Measurements from ENCODE around the gene VDAC1.
"Not testable (repeated sequence)": the region's sequence is repeated elsewhere in the genome, so short reads cannot be mapped to it uniquely, and the experiment has no call there.

The VDAC1 gene, protein sequence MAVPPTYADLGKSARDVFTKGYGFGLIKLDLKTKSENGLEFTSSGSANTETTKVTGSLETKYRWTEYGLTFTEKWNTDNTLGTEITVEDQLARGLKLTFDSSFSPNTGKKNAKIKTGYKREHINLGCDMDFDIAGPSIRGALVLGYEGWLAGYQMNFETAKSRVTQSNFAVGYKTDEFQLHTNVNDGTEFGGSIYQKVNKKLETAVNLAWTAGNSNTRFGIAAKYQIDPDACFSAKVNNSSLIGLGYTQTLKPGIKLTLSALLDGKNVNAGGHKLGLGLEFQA

GRCh38 chr5:134004626-134005416, at the start of gene VDAC1:
TSS of gene VDAC1 (minus strand) at chr5:134004975. CDS start at chr5:133993012, 11,963 bp downstream.
- FAIRE-seq, result no peak

DNA sequence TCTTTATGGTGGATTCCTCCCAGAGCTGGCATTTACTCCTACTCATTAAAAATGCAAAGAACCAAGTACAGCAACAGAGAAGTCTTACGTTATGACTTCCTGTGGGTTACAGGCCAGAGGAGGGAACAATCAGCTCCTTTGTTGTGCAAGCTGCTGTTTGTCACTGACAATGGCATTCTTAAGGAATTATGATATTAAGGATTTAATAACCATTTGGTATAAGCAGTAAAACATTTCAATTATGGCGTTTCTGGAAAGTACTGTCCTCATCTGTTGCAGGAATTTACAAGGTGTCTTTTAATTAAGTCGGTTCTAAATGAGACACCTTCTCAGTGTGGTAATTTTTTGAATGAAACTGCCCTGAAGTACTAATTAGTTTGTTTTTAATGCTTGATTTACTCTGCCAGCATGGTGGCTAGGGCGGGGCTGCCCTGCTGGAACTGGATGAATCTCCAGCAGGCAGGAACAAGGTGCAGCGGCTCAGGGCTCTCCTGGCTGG, 49.1 kb upstream of the VDAC1 start:
- FAIRE-seq, result no peak

DNA sequence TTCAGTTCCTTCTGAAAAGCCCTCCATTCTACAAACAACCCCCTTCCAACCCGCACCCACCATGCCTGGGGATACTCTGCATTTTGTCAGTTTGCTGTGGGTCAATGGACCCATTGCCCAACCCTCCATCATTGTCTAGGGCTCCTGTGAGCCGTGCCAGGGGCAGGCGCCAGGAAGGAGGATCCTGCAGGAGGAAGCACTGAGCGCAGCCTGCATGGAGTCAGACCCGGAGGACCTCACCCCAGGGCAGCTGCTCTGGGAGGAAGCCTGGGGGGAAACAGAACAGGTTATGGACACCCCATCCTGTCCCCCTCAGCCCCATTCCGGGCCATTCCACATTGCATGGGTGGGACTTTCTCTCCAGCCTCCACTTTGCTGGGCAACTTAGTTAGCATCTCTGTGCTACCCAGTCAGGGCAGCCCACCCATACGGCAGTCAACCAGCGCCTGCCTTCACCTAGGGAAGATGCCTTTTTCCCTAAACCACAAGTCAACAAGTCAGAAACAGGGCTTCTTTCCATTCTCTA, 48.6 kb upstream of the VDAC1 start:
- FAIRE-seq, result no peak

- no peak for FAIRE-seq
Measured at GRCh38 chr5:134051305-134051704, 46.5 kb upstream of the VDAC1 start.

GRCh38 chr5:134048864-134049263, 44.1 kb upstream of the VDAC1 start:
- FAIRE-seq, result no peak

DNA sequence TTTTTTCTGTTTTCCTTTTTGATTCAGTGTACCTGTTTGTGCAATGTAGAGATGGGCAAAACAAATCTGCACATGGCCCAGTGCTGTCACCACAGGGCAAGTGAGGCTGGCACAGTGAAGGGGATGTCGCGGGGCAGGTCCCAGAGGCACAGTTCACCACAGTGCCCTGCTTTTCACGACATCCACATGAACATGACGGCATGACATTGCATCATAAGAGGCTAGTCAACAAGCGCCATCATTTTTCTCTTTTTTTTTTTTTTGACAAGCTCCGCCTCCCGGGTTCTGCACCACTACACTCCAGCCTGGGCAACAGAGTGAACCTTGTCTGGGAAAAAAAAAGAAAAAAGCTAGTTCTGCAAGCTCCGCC, 42.9 kb upstream of the VDAC1 start:
- no peak for FAIRE-seq

DNA sequence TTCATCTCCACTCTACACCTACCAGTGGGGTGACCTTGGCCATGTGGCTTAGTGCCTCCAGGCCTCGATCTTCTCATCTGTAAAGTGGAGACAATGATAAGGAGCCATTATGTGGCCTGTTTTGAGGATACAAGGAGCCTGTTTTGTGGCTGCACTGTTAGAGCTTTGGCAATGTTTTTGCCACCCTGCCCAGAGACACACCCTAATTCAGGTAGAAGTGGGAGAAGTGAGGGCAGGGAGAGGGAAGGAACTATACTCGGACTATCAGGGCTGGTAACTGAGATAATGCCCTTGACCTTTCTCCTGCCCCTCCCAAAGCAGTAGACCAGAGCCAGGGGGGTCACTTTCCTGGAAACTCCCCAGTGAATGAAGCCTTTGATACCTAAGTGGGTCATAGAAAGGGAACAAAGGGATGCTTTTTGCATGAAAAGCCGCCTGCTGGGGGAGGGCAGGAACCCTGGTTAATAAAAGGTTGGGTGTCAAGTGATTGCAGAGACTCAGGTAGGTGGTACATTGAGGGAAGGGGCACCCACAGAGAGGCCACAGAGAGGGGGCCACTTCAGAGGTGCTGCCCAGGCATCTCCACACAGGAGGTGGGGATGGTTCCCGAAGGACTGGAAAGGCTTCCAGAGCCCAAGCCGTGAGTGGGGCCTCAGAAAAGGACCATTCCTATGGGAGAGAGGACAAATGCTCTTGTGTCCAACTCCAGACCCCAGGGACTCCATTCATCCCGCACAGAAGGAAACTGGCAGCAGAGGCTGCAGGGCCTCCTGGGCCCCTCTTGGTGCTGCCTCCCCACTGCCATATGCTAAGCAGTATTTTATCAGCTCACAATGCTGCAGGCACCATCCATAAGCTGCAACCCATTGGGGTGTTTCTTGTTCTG, 42.3 kb upstream of the VDAC1 start:
- no peak for FAIRE-seq

GRCh38 chr5:134046330-134046729, 41.6 kb upstream of the VDAC1 start:
- FAIRE-seq, result no peak

- FAIRE-seq, result no peak
Measured at GRCh38 chr5:134043793-134044792, 39.3 kb upstream of the VDAC1 start.

DNA sequence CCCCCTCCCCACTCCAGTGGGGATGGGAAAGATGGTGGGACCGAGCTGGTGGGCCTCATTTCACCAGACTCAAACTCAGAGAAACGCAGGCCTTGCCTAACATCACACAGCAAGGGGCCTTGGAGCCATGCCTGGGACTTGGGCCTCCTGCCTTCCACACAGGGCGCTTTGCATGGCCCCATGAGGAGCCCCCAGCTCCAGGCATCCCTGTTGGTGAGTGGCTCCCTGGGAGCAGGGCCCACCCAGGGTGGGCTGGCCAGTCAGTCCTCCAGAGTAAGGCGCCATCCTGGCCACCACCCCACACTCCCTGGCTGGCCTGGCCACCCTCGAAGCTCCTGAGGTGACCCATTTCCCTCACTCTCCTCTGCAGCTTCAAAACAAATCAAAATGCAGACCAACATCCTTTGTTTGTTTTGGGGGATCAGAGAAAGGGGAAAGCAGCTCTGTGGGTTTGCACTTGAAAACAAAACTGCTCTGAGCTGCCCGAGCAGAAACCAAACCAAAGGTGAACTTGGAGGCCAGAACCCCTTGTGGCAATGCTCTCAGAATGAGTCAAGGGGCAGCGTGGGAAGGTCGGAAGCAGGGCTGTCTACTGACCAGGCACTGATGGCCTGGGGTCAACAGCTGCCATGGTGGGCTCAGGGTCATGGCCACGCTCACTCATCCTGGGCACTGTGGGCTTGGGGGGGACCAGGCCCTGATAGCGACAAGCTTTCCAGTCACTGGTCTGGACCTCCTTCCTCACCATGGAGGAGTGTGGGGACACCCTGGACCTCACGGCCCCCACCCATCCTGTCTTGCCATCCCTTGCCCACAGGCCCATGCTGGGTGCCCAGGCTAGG, 37.0 kb upstream of the VDAC1 start:
- FAIRE-seq, result no peak

- FAIRE-seq, result no peak
Measured at GRCh38 chr5:134038138-134038537, 33.4 kb upstream of the VDAC1 start.

GRCh38 chr5:134037160-134037559, 32.4 kb upstream of the VDAC1 start:
- no peak for FAIRE-seq

GRCh38 chr5:134034326-134034725, 29.6 kb upstream of the VDAC1 start:
- no peak for FAIRE-seq

DNA sequence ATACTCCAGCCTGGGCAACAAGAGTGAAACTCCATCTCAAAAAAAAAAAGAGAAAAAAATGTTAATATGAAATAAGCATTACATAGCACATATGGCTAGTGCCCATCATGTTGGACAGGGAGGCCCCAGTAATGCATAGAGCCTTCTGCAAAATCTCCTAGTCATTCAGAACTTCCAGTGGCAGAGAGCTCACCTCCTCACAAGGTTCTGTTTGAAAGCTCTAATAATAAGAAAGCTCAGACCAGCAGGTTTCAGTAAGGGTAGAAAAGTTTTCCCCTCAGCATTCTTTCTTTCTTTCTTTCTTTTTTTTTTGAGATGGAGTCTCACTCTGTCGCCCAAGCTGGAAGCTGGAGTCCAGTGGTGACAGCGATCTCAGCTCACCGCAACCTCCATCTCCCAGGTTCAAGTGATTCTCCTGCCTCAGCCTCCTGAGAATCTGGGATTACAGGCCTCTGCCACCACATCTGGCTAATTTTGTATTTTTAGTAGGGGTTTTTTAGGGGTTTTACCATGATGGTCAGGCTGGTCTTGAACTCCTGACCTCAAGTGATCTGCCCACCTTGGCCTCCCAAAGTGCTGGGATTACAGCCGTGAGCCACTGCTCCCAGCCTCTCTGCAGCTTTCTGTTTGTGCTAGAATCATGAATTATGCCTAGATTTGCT, 25.7 kb upstream of the VDAC1 start:
- FAIRE-seq, result not testable (repeated sequence)

DNA sequence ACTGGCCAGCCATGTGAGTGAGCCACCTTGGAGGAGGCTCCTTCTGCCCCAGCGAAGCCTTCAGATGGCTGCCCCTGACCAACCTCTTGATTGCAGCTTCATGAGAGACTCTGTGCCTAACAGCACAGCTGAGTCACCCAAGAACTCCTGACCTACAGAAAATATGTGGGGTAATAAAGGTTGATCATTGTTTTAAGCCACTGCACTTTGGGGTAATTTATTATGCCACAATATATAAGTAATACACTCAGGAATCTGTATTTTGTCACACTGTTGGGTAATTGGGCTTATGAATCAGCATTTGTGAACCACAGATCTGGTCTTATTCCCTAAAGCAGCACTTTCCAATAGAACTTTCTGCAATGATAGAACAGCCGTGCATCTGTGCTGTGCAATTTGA, 24.4 kb upstream of the VDAC1 start:
- no peak for FAIRE-seq

GRCh38 chr5:134028496-134028895, 23.7 kb upstream of the VDAC1 start:
- FAIRE-seq, result no peak

DNA sequence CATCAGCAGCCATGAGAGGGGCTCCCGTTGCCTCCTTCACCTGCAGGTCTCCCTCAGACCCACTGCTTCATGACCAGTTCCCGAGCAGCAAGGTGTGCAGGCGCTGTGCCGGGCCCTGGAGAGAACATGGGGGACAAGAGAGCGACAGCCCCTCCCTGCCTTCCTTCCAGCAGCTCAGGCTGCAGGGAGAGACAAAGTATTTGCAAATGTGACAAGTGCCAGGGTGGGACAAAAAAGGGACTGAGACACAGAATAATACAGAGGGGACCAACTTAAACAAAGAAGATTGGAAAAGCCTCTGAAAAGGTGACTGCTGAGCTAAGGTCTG, 22.5 kb upstream of the VDAC1 start:
- no peak for FAIRE-seq

DNA sequence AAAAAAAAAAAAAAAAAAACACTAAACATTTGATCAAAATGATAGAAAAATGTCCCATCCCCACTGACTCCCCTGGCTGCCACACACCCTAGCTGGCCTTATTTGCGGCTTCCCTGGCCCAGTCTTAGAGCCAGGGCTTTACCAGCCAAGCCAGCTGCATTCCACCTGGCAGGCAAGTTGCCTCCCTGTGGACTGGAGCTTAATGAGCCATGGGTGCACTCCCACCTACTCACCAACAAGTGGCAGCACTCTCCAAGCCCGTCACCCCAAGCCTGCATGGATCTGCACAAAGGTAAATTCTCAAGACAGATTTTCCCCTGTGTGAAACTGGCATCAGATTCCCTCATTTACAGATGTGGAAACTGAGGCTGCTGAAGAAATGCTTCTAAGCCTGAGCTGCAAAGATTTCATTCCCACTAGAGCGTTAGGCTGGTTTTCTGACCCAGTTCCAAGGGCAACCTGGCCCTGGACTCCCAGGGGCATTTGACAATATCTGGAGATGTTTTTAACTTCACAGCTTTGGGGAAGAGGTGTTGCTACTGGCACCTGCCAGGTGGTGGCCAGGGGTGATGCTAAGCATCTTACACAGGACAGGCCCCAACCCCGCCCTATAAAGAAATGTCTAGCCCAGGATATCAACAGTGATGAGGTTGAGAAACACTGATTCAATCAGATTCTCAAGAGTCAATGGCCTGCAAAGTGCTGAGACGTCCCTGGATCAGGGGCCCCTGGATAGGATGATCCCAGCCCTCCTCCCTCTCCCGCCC, 21.9 kb upstream of the VDAC1 start:
- no peak for FAIRE-seq

GRCh38 chr5:134025786-134026185, 21.0 kb upstream of the VDAC1 start:
- FAIRE-seq, result no peak

Measured in colon (tissue), 2 donors.